ENCODE data around the gene SCAMP4.

GRCh38 chr19:1969176-1970002 lies 64.2 kb downstream of the SCAMP4 start:
- TF ChIP-seq, protein P1, sequence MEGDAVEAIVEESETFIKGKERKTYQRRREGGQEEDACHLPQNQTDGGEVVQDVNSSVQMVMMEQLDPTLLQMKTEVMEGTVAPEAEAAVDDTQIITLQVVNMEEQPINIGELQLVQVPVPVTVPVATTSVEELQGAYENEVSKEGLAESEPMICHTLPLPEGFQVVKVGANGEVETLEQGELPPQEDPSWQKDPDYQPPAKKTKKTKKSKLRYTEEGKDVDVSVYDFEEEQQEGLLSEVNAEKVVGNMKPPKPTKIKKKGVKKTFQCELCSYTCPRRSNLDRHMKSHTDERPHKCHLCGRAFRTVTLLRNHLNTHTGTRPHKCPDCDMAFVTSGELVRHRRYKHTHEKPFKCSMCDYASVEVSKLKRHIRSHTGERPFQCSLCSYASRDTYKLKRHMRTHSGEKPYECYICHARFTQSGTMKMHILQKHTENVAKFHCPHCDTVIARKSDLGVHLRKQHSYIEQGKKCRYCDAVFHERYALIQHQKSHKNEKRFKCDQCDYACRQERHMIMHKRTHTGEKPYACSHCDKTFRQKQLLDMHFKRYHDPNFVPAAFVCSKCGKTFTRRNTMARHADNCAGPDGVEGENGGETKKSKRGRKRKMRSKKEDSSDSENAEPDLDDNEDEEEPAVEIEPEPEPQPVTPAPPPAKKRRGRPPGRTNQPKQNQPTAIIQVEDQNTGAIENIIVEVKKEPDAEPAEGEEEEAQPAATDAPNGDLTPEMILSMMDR (conservative IDR thresholded peaks at IDR 0.05): no peak
- no peak for TF ChIP-seq EZH2 (IDR thresholded peaks at IDR 0.05; ENCODE audit: low read depth)
